SH-SY5Y (cell line): ENCODE data around the gene ASCC1.

Experiments used
- GATA2 ChIP-seq: IDR thresholded peaks from 2 replicates; pipeline ENCODE4 v1.6.1; 2011; ENCODE audit warnings: mild to moderate bottlenecking, low read depth, low read length
- GATA3 ChIP-seq: IDR thresholded peaks from 2 replicates; pipeline ENCODE4 v1.6.1; 2011; ENCODE audit warnings: low read depth, mild to moderate bottlenecking, low read length, moderate library complexity

The ASCC1 gene

GRCh38 chr10:72254813-72255568 is 38.9 kb upstream of the ASCC1 start:
- no peak for TF ChIP-seq GATA3
- no peak for TF ChIP-seq GATA2

GRCh38 chr10:72253578-72253977 is 37.5 kb upstream of the ASCC1 start:
- TF ChIP-seq GATA3 (no peak), GATA2 (no peak)

GRCh38 chr10:72252972-72253371 is 36.9 kb upstream of the ASCC1 start:
- no peak for TF ChIP-seq GATA2
- no peak for TF ChIP-seq GATA3

- no peak for TF ChIP-seq GATA3
- TF ChIP-seq GATA2: no peak
These were observed 35.6 kb upstream of the ASCC1 start for GRCh38 chr10:72251635-72252034.

GRCh38 chr10:72250666-72251065 is 34.6 kb upstream of the ASCC1 start:
- TF ChIP-seq GATA3: no peak

- TF ChIP-seq GATA3: no peak
- TF ChIP-seq GATA2: no peak
These were observed 32.5 kb upstream of the ASCC1 start for GRCh38 chr10:72248468-72249151.

GRCh38 chr10:72245949-72246525 is 30.0 kb upstream of the ASCC1 start:
- TF ChIP-seq GATA3 (no peak), GATA2 (no peak)

- TF ChIP-seq GATA2: no peak
- no peak for TF ChIP-seq GATA3
These were observed 28.5 kb upstream of the ASCC1 start for GRCh38 chr10:72244573-72245038.

- no peak for TF ChIP-seq GATA2
These were observed 27.9 kb upstream of the ASCC1 start for GRCh38 chr10:72243822-72244437.

- TF ChIP-seq GATA2 (no peak), GATA3 (no peak)
These were observed 26.6 kb upstream of the ASCC1 start for GRCh38 chr10:72242675-72243074.

GRCh38 chr10:72241691-72242252 is 25.7 kb upstream of the ASCC1 start:
- TF ChIP-seq GATA2 (no peak), GATA3 (no peak)

- no peak for TF ChIP-seq GATA3
- no peak for TF ChIP-seq GATA2
These were observed 24.3 kb upstream of the ASCC1 start for GRCh38 chr10:72240371-72240770.

GRCh38 chr10:72239409-72239808 is 23.3 kb upstream of the ASCC1 start:
- no peak for TF ChIP-seq GATA2
- TF ChIP-seq GATA3: no peak
